ENCODE data around the gene B4GALT2. TPM values are rescaled to one million over a fixed set of nuclear protein-coding genes. Genes with fewer than 3 reads are reported as not detected.
A peak's percentile ranks its signal among the peaks of the same experiment; 100 is the strongest.

B4GALT2 gene
- total RNA-seq, 1 donor from 2014 or later, result 56.6 TPM

DNA sequence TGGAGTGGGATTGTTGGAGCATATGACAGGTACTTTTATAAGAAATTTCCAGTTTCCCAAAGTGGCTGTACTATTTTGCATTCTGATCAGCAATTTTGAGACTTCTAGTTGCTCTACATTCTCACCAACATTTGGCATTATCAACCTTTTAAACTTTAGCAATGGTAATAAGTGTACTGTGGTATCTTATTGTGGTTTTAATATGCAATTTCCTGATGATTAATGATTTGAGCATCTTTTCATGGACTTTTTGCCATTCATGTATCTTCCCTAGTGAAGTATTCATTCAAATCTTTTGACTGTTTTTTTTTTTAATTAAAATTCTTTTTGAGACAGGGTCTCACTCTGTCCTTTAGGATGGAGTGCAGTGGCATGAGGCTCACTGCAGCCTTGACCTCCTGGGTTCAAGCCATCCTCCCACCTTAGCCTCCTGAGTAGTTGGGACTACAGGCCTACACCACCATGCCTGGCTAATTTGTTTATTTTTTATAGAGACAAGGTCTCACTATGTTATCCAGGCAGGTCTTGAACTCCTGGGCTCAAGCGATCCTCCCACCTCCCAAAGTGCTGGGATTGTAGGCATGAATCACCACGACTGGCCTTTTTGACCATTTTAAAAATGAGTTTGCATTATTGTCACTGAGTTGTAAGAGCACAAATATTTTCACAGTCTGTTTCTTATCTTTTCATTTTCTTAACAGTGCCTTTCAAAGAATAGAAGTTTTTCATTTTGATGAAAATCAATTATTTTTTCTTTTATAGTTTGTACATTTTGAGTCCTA lies 60.1 kb downstream of the B4GALT2 start:
- FAIRE-seq (no peak), DNase-seq (ENCODE audit: low read depth) (peak; percentile 20)
- Mint-ChIP-seq H3K36me3 (ENCODE audit: low read depth, unreplicated experiment) (no peaks in the 10 kb centered on the region), H3K27ac (ENCODE audit: unreplicated experiment) (no peak overlapping the region), H3K4me1 (ENCODE audit: low read depth, unreplicated experiment) (peaks cover 7% of the 10 kb centered on the region), H3K27me3 (ENCODE audit: low read depth, unreplicated experiment) (peaks cover 7% of the 10 kb centered on the region), H3K4me3 (ENCODE audit: unreplicated experiment) (no peak overlapping the region), H3K9me3 (ENCODE audit: unreplicated experiment) (no peaks in the 10 kb centered on the region)
- Histone ChIP-seq H3K9me3 (ENCODE audit: insufficient read depth, low read depth, low read length) (no peaks in the 10 kb centered on the region), H3K4me1 (ENCODE audit: insufficient read depth, low read length) (peaks cover 1% of the 10 kb centered on the region), H2AFZ (ENCODE audit: low read depth, low read length) (no peak overlapping the region), H3K79me2 (ENCODE audit: insufficient read depth, low read length) (no peaks in the 10 kb centered on the region), H3K36me3 (ENCODE audit: insufficient read depth, low read length) (no peaks in the 10 kb centered on the region), H3K27ac (ENCODE audit: low read depth, low read length) (no peak overlapping the region), H3K4me2 (ENCODE audit: low read length) (peak overlapping the region; percentile 42), H4K20me1 (ENCODE audit: insufficient read depth, low read length) (no peaks in the 10 kb centered on the region), H3K27me3 (ENCODE audit: insufficient read depth, low read length) (no peaks in the 10 kb centered on the region), H3K4me3 (ENCODE audit: insufficient read depth, low read depth, low read length) (no peak overlapping the region), H3K9ac (ENCODE audit: low read length) (no peak overlapping the region)
- TF ChIP-seq EZH2 (IDR thresholded peaks at IDR 0.05; ENCODE audit: insufficient read depth, low read length), result no peak
- TF ChIP-seq, protein P1, sequence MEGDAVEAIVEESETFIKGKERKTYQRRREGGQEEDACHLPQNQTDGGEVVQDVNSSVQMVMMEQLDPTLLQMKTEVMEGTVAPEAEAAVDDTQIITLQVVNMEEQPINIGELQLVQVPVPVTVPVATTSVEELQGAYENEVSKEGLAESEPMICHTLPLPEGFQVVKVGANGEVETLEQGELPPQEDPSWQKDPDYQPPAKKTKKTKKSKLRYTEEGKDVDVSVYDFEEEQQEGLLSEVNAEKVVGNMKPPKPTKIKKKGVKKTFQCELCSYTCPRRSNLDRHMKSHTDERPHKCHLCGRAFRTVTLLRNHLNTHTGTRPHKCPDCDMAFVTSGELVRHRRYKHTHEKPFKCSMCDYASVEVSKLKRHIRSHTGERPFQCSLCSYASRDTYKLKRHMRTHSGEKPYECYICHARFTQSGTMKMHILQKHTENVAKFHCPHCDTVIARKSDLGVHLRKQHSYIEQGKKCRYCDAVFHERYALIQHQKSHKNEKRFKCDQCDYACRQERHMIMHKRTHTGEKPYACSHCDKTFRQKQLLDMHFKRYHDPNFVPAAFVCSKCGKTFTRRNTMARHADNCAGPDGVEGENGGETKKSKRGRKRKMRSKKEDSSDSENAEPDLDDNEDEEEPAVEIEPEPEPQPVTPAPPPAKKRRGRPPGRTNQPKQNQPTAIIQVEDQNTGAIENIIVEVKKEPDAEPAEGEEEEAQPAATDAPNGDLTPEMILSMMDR (IDR thresholded peaks at IDR 0.05; ENCODE audit: insufficient read depth, low read depth, low read length), result no peak

DNA sequence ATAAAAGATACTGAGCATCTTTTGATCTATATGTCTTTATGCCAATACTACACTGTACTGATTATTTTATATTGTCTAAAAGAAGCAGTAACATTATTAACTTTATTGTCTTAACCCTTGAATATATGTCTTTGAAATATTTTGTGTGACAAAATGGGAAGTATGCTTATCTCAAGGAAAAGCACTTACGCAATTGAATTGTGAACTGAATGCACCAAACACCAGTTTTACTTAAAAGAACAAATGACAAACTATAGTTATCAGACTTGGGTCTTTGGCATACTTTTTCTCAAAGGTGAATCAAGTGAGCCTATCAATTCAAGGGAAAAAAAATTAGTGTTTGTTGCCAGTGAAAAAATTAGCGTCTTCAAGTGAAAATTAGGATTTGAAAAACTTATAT lies 61.4 kb downstream of the B4GALT2 start:
- no peak for FAIRE-seq
- peaks cover 2% of the 10 kb centered on the region for H3K27me3 Mint-ChIP-seq (ENCODE audit: low read depth, unreplicated experiment)
- H3K27me3 ChIP-seq (ENCODE audit: insufficient read depth, low read length), result no peaks in the 10 kb centered on the region

More for the DNA sequence above, 61.4 kb downstream of the B4GALT2 start:
- no peak overlapping the region for H3K4me2 ChIP-seq (ENCODE audit: low read length)
- H4K20me1 ChIP-seq (ENCODE audit: insufficient read depth, low read length), result no peaks in the 10 kb centered on the region
- no peak overlapping the region for H3K27ac ChIP-seq (ENCODE audit: low read depth, low read length)
- H3K9me3 Mint-ChIP-seq (ENCODE audit: unreplicated experiment), result no peaks in the 10 kb centered on the region
- no peak overlapping the region for H2AFZ ChIP-seq (ENCODE audit: low read depth, low read length)
- H3K9me3 ChIP-seq (ENCODE audit: insufficient read depth, low read depth, low read length), result no peaks in the 10 kb centered on the region
- H3K36me3 Mint-ChIP-seq (ENCODE audit: low read depth, unreplicated experiment), result no peaks in the 10 kb centered on the region
- H3K4me3 Mint-ChIP-seq (ENCODE audit: unreplicated experiment), result no peak overlapping the region
- DNase-seq (ENCODE audit: low read depth), result no peak
- no peaks in the 10 kb centered on the region for H3K79me2 ChIP-seq (ENCODE audit: insufficient read depth, low read length)
- peaks cover 12% of the 10 kb centered on the region for H3K4me1 Mint-ChIP-seq (ENCODE audit: low read depth, unreplicated experiment)
- no peak overlapping the region for H3K4me3 ChIP-seq (ENCODE audit: insufficient read depth, low read depth, low read length)
- no peak overlapping the region for H3K9ac ChIP-seq (ENCODE audit: low read length)
- H3K36me3 ChIP-seq (ENCODE audit: insufficient read depth, low read length), result no peaks in the 10 kb centered on the region
- peaks cover 7% of the 10 kb centered on the region for H3K4me1 ChIP-seq (ENCODE audit: insufficient read depth, low read length)
- TF ChIP-seq, protein P1 (IDR thresholded peaks at IDR 0.05; ENCODE audit: insufficient read depth, low read depth, low read length), result no peak
- TF ChIP-seq EZH2 (IDR thresholded peaks at IDR 0.05; ENCODE audit: insufficient read depth, low read length), result no peak
- H3K27ac Mint-ChIP-seq (ENCODE audit: unreplicated experiment), result no peak overlapping the region

Other genes with a start within 250 kb of the B4GALT2 start
- 1.2 and 1.5 TPM in 2 replicates for gene ARTN, start 45.4 kb upstream of the B4GALT2 start, total RNA-seq
- 31.0 and 36.1 TPM in 2 replicates for gene IPO13, start 32.3 kb upstream of the B4GALT2 start, total RNA-seq
- 26.9 and 31.6 TPM in 2 replicates for gene DPH2, start 9.2 kb upstream of the B4GALT2 start, total RNA-seq
- gene ATP6V0B, start 4.2 kb upstream of the B4GALT2 start, total RNA-seq, result 175 and 202 TPM in 2 replicates
- gene CCDC24, start 12.4 kb downstream of the B4GALT2 start, total RNA-seq, result 4.2 and 4.3 TPM in 2 replicates
- gene SLC6A9, start 52.3 kb downstream of the B4GALT2 start, total RNA-seq, result 45.2 and 51.4 TPM in 2 replicates
- 0.09 TPM in 1 of 2 replicates, not detected in the other for gene KLF17, start 139.6 kb downstream of the B4GALT2 start, total RNA-seq
- not detected in 2 replicates for gene KLF18, start 162.4 kb downstream of the B4GALT2 start, total RNA-seq
- gene DMAP1, start 234.3 kb downstream of the B4GALT2 start, total RNA-seq, result 33.2 and 33.8 TPM in 2 replicates